ENCODE results near the gene GLCE.
"Not testable (repeated sequence)": the region's sequence is repeated elsewhere in the genome, so short reads cannot be mapped to it uniquely, and the experiment has no call there.

Gene GLCE

DNA sequence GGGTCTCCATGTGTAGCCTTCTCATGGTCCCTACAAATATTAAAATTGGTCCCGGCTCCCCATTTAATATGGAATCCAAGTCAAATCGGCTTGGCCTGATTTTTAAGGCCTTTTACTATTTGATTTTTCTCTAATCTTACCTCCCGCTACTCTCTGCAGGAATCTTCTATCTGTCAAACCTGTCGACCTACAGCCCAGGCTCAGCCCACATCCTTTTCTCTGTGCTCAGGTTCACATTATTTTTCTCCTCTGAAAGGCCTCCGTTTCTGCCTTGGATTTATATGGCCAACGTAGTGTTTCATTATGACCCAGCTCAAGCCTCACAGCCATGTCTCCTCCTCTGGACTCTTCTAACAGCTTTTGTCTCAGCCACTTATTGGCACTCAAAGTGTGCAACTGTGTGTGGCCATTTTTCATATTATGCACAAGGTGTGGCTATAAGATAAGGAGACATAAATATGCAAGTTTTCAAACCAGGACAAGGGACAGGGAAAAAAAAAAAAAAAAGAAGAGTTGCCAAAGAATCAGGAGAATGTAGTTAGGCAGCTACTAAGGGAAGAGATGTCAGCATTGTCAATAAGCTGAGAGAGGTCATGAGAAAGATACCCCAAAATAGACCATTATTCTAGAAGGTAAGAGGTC, 2.1 kb upstream of the GLCE start:
- in situ Hi-C loops (cut with MboI; ENCODE audit: low sequenced_read_pairs): no loop called here

DNA sequence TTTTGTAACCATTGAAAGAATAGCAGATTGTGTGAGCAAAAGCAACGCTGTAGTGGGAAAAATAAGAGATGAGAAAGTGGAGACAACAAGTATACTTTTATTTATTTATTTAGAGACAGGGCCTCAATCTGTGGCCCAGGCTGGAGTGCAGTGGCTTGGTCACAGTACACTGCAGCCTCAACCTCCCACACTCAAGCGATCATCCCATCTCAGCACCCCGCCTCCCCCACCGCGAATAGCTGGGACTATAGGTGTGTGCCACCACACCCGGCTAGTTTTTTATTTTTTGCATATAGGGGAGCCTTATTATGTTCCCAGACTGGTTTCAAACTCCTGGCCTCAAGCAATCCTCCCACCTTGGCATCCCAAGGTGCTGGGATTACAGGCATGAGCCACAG, 1.6 kb upstream of the GLCE start:
- in situ Hi-C loops (cut with MboI; ENCODE audit: low sequenced_read_pairs): no loop called here

DNA sequence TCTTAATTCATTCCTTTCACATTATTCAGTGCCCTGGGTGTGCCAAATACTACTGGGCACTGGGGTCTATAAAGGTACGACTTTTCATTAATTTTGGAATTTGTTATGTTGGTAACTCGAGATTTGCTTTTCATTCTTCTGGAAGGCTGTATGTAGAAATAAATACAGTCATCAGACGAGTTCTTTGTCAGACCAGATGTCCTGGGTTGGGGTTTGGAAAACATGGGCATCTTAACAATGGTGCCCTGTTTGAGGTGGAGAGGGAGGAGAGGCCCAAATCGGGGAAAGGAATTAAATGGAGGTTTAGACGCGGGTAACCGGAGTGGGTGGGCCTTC, 662 bp upstream of the GLCE start:
- in situ Hi-C loops (cut with MboI; ENCODE audit: low sequenced_read_pairs): no loop called here

DNA sequence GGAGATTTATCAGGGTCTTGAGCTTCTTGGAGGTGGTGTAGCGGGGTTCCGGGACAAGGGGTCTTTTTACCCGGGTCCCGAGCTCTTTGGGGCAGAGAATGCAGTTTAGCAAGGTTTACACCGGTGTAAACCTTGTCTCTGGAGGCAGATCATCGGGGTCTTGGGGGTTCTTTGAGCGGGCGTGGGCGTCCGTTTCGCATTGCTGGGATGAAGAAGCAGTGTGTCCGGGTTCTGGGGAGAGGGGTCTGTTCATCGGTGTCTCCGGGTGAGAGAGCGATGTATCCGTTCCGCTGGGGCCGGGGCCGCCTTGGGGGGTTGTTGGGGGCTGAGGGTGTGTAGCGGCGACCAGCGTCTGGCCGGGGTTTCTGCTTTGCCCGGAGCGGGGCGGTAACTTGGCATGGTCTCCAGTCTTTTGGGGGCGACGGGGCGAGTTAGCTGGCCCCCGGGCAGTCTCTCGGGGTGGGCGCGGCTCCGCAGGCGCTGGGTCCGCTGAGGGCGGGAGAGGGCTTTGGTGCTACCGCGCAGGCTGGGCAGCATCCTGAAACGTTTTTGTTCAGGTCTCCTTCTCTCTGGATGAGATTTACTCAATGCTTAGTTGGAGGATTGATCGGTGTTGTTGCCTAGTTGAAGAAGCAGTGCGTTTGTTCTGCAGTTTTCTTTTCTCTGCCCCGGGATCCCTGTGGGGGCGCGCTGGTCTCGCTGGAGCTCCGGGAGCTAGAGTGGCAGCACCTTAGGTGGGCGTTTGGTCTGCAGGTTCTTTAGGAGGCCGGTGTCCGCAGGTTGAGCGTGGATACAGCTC, 843 bp downstream of the GLCE start:
- in situ Hi-C loops (cut with MboI; ENCODE audit: low sequenced_read_pairs): no loop called here

DNA sequence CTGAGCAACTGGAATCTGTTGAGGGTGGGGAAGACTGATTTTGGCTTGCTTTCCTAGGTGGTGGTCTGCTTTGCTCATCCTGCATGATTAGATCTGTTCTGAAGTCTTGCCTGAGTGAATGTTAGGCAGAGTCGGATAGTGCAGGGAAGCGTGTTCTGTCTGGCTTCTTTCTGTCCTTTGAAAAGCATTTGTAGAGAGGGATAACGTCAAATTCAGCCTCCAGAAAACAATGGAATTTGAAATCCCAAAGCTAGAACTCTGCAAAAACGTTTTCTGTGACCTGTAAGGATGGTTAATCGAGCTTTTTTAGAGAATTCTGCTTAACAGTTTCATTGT, 1.4 kb downstream of the GLCE start:
- in situ Hi-C loops (cut with MboI; ENCODE audit: low sequenced_read_pairs): no loop called here

DNA sequence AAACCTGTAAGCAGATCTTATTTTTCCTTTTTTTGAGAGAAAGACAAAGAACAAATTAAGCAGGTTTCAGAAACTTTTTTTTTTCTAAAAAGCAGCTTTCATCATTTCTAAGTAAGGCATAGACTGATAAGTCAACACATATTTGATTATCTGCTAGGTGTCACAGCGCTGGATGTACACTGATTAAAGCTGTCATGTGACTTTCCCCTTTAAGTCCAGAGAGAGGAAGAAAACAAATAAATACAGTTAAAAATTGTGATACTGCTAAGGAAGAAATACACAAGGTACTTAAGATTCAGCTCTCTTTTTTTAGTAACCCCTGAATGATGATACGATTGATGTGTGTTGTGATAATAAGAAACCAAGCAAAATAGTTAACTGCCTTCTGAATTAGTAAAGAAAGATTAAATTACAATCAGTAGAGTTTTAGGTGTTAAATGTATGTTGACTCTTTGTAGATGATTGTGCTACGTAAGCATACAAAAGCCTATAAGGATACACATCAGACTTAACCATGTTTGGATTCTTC, 2.8 kb downstream of the GLCE start:
- in situ Hi-C loops (cut with MboI; ENCODE audit: low sequenced_read_pairs): no loop called here

DNA sequence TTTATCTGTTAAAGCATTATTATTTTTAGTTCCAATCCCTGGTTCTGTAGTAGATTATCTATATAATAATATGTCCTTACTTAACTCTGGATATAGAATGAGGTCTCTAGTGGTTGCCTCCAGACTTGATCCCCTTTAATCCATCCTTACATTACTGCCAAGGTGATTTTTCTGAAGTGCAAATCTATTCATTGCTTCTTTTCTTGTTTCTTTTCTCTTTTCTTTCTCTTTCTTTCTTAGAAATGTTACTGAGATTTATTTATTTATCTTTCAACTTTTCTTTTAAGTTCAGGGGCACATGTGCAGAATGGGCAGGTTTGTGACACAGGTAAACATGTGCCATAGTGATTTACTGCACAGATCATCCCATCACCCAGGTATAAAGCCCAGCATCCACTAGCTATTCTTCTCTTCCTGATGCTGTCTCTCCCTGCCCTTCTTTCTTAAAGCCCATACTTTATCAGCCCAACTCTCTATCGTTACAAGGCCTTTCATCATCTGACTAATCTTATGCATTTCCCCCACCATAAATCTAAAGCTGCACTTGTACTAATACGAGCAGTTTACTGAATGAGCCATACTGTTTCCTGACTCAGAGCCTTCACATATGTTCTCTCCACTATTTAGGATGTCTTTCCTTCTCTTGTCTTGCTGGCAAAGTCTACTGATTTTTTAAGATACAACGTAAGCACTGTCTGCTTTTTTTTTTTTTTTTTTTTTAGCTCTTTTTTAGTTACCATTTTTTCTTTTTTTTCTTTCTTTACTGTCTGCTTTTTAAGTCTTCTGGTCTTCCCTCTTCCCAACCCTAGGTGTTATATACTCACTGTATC, 4.6 kb downstream of the GLCE start:
- in situ Hi-C loops (cut with MboI; ENCODE audit: low sequenced_read_pairs): no loop called here

DNA sequence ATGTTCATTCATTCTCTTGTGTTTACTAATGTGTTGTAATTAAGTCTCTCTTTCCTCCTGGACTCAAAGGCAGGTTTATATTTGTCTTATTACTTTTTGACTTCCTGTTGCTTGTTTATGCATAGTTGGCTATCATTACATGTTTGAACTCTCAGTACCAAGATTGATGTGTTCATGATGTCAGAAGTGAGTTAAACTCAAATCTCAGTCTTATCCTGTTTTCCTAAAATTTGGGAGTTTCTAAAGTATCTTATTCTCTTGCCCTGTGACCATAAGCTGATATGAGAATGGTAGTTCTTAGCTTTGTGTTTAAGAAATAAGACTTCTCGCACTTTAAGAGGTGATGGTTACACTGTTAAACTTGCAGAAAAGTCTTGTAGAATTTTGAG, 5.2 kb downstream of the GLCE start:
- in situ Hi-C loops (cut with MboI; ENCODE audit: low sequenced_read_pairs): no loop called here

DNA sequence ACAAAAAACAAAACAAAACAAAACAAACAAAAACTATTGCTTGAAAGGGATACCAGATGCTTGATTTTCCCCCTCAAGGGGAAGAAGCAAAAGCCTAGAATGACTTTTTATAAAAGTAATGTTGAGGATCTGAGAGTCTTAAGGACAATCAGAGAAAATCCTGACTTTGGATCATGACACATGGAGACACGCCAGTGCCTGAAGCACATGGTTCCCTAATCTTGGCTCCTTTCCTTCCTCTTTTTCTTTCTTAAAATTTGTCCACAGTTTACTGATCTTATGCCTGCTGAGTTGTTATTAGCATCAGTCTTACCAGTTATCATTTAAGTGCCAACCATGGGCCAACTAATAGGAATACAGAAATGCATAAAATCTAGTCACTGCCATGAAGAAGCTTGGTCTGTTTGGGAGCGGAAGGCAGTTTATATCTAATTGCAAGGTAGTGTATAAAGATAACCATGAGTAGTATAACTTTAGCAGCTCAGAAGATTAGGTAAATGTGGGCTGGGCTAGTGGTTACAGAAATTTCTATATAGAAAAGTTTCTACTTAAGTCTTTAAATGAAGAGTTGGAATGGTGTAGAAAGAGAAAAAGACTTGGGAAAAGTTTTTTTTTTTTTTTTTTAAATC, 6.9 kb downstream of the GLCE start:
- in situ Hi-C loops (cut with MboI; ENCODE audit: low sequenced_read_pairs): no loop called here

DNA sequence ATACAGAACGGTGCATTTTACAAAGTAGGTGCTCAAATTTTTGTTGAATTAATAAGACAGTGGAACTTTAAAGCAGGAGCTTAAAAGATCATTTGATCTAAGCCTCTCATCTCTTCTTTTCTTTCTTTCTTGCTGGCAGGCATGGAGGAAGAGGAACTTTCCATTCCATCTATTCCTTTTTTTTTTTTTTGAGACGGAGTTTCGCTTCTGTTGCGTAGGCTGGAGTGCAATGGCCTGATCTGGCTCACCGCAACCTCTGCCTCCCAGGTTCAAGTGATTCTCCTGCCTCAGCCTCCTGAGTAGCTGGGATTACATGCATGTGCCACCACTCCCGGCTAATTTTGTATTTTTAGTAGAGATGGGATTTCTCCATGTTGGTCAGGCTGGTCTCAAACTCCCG, 7.9 kb downstream of the GLCE start:
- in situ Hi-C loops (cut with MboI; ENCODE audit: low sequenced_read_pairs): not testable (repeated sequence)

DNA sequence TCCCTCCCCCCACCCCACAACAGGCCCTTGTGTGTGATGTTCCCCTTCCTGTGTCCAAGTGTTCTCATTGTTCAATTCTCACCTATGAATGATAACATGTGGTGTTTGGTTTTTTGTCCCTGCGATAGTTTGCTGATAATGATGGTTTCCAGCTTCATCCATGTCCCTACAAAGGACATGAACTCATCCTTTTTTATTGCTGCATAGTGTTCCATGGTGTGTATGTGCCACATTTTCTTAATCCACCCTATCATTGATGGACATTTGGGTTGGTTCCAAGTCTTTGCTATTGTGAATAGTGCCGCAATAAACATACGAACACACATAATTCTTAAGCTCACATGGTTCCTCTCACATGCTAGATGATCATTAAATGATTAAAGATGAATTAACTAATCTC, 9.1 kb downstream of the GLCE start:
- in situ Hi-C loops (cut with MboI; ENCODE audit: low sequenced_read_pairs): not testable (repeated sequence)

DNA sequence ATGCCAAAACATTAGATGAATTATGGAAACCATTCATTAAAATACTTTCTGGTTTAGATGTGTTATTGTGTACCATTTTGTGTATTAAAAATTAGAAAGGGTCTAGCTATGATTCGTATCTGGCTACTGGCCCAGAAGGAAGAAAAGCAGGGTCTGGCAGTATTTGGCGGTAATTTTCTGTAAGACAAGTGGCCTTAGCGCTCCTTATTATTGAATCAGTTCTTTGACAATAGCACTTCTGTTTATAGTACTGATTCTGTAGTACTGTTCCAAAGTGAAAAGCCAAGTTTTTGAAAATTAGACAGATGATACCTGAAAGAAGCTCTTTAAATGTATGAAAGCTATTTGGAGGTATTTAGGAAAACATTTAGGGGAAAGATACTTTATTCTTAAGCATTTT, 10.2 kb downstream of the GLCE start:
- in situ Hi-C loops (cut with MboI; ENCODE audit: low sequenced_read_pairs): no loop called here

DNA sequence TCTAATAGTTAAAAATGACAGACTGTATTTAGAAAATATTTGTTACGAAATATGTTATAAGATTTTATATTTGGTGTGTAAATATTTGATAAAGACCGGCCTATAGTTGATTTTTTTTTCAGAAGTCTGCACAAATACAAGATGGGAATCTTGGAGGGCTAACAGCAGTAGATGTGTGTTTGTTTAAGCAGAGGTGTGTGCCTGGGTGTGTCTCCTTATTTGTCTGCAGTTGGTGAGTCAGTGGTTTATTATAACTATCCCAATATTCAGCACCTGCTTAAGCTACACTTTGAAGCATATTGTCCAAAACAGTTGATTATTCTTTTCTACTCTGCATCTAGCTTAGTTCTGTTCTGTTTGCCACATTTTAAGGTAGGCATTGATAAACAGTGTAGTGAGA, 12.4 kb downstream of the GLCE start:
- in situ Hi-C loops (cut with MboI; ENCODE audit: low sequenced_read_pairs): no loop called here

DNA sequence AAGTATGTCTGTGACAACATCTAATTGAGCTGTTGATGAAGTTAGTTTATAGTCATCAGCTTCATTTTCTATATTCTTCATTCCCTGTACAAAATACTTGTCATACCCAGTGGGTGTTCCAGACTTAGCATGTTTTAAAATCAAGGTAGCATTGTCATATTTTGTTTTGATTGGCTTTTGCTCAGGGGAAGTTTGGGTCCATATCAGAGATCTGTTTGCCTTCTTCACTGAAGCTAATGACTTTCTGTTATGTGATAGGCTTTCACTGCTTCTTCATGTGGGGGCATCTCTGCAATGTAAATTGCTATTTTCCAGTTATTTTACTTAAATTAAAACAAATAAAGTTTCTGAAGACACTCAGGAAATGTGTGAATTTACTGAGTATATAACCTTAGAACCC, 15.1 kb downstream of the GLCE start:
- in situ Hi-C loops (cut with MboI; ENCODE audit: low sequenced_read_pairs): no loop called here

DNA sequence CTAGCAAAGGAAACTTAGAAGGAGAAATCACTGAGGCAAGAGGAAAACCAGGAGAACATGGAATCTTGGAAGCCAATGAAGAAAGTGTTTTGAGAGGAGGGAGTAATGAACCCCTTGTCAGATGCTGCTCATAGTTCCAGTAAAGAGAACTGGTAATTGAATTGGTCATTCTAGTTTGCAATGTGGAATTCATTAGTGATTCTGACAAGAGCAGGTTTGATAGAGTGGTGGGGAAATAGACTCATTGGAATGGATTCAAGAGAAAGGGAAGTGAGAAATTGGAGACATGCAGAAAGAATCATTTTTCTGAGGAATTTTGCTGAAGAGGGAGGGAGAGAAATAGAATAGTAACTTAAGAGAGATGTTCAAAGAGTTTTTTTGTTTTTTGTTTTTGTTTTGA, 21.0 kb downstream of the GLCE start:
- in situ Hi-C loops (cut with MboI; ENCODE audit: low sequenced_read_pairs): no loop called here

DNA sequence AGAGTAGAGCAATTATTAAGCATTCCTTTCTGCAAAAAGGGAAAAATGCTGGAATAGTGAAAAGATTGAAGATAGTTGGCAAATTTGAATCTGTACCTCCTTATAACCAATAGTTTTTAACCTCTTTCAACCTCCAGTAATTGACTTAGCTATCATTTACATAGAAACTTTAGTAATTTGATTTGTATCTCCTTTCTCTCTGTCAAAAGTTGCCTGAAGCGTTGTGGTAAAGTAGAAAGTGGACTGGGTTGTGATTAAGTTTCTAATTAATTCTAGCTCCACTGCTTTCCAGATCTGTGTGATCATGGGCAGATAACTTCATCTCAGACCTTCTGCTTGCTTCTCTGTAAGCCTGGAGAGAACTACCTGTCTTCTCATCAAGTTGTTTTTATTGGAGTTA, 24.8 kb downstream of the GLCE start:
- in situ Hi-C loops (cut with MboI; ENCODE audit: low sequenced_read_pairs): no loop called here

DNA sequence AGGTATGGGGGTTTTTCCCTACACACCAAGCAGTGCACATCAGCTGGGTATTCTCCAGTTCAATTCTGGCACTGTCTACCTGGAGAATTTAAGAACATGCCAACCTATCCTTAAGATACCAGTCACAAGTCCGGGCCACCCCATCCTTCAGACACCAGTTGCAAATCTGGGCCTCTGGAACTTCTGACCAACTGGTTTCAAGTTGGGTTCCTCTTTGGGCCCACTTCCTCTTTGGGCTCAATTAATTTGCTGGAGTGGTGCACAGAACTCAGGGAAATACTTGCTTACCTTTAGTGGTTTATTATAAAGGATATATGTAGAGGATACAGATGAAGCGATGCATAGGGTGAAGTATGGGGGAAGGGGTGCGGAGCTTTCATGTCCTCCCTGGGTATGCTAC, 25.3 kb downstream of the GLCE start:
- in situ Hi-C loops (cut with MboI; ENCODE audit: low sequenced_read_pairs): no loop called here

DNA sequence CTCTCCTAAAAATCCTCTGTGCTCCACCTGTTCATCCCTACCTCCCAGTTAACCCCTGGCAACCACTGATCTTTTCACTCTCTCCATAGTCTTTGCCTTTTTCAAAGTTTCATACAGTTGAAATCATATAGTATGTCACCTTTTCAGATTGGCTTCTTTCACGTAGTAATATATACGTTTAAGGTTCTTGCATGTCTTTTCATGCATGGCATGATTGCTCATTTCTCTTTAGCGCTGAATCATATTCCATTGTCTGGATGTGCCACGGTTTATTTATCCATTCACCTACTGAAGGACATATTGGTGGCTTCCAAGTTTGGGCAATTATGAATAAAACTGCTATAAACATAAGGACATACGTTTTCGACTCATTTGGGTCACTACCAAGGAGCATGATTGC, 28.7 kb downstream of the GLCE start:
- in situ Hi-C loops (cut with MboI; ENCODE audit: low sequenced_read_pairs): no loop called here

DNA sequence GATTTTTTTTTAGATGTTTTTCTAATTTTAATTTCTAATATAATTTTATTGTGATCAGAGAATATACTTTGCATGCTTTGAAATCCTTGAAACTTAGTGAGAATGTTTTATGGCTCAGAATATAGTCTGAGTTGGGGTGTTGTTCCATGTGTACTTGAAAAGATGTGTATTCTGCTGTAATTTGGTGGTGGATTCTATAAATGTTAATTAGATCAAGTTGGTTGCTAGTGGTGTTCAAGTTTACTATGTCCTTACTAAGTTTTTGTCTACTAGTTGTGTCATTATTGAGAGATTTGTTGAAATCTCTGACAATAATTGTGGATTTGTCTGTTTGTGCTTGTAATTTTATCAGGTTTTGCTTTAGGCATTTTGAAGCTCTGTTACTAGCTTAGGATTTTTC, 29.7 kb downstream of the GLCE start:
- in situ Hi-C loops (cut with MboI; ENCODE audit: low sequenced_read_pairs): no loop called here

DNA sequence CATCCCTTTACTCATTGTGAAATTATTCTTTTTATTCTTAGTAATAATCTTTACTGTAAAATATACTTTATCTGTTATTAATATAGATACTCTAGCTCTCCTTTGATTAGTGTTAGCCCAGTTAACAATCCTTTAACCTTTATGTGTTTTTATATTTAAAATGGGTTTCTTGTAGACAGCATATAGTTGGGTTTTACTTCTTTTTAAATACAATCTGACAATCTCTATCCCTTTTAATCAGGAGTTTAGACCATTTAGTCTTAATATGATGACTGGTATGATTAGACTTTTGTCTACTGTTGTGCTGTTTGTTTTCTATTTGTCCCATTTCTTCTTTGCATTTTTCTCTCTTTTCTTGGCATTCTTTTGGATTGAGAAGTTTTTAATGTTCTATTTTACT, 30.1 kb downstream of the GLCE start:
- in situ Hi-C loops (cut with MboI; ENCODE audit: low sequenced_read_pairs): no loop called here

DNA sequence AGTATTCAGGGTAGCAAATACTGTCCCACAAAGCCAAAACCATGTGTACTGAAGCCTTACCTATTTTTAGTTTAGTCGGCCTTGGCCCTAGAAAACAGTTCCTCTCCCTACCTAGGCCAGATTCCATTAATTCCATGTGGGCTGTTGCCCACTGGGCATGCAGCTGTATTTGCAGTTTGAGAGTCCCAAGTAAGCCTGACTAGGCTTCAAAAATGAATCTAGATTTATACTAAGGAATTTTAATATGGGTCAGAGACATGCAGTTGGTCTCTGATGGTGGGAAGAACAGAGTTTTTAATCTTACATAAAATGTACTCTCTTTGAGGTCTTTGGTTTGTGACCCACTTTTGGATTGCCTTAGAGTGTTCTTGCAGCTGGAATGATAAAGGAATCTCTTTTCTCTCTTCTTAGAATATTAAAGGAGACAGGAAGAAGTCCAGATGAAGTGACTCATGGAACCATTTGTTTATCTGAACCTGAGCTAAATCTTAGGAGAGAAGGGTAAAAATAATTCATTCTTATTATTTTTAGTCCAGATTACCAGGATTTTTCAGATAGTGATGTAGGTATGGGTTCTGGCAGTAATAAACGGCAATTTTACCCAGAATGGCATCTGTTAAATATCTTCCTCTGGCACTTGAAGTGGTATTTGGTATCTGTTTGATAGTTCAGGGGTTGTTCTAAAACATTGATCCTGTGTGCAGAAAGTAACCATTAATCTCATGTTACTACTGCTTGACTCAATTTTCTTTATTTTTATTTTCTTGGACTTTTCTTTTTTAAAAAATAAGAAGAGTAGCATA, 33.8 kb downstream of the GLCE start:
- in situ Hi-C loops (cut with MboI; ENCODE audit: low sequenced_read_pairs): no loop called here

Measured in HL-60/S4 treated with phorbol 12-myristate 13-acetate at 8.2 ng/mL for 4 days and 3 days (cell line).